BLaER1 treated with 17β-estradiol and CSF1 and Interleukin-3, amounts not matched to agents 10 nM and 100 nM (cell line): ENCODE results near the gene SPR.
A peak's percentile ranks its signal among the peaks of the same experiment; 100 is the strongest.

Source experiments
- H3K27ac ChIP-seq, 11 experiments: shearing (Covaris generic); formaldehyde crosslinking; 2 replicates each; pipeline ENCODE4 v1.8.1; 2022
- H3K27me3 ChIP-seq, 11 experiments: shearing (Covaris generic); formaldehyde crosslinking; 2 replicates each; pipeline ENCODE4 v1.8.1; 2022
- H3K36me3 ChIP-seq, 11 experiments: shearing (Covaris generic); formaldehyde crosslinking; 2 replicates each; pipeline ENCODE4 v1.8.1; 2022
- H3K4me1 ChIP-seq, 10 experiments: shearing (Covaris generic); formaldehyde crosslinking; 2 replicates each; pipeline ENCODE4 v1.8.1; 2022
- H3K4me2 ChIP-seq, 11 experiments: shearing (Covaris generic); formaldehyde crosslinking; 2 replicates each; pipeline ENCODE4 v1.8.1; 2022
- H3K4me3 ChIP-seq, 10 experiments: shearing (Covaris generic); formaldehyde crosslinking; 2 replicates each; pipeline ENCODE4 v1.8.1; 2022
- H3K9ac ChIP-seq, 11 experiments: shearing (Covaris generic); formaldehyde crosslinking; 2 replicates each; pipeline ENCODE4 v1.8.1; 2022
- H3K9me3 ChIP-seq, 11 experiments: shearing (Covaris generic); formaldehyde crosslinking; replicated peaks in 1 of 11; 2 replicates each; pipeline ENCODE4 v1.8.1; 2022
- H4K20me1 ChIP-seq, 11 experiments: shearing (Covaris generic); formaldehyde crosslinking; 2 replicates each; pipeline ENCODE4 v1.8.1; 2022
- Cebpa-rat ChIP-seq, 11 experiments: shearing (Covaris generic); IDR thresholded peaks; 2 replicates each; pipeline ENCODE4 v1.8.1; 2022

The SPR gene

GRCh38 chr2:72931280-72931910 is 44.2 kb downstream of the SPR start:
- Histone ChIP-seq H3K27me3 (peaks cover 42 to 55% (median 47%) of the 10 kb centered on the region in 11 experiments), H3K4me1 (peaks cover 5 to 54% (median 46%) of the 10 kb centered on the region in 10 experiments; a peak in 19 of 20 replicates), H3K9me3 (no peaks in the 10 kb centered on the region), H3K27ac (no peak overlapping the region), H3K4me3 (no peak overlapping the region), H3K36me3 (no peaks in the 10 kb centered on the region), H4K20me1 (peaks cover 0 to 37% (median 4%) of the 10 kb centered on the region in 11 experiments; a peak in 10 of 22 replicates), H3K9ac (no peak overlapping the region; a peak in 1 of 22 replicates), H3K4me2 (peak overlapping the region in 10 of 11 experiments; percentile 27 to 94 (median 71); a peak in 20 of 22 replicates)
- no peak for TF ChIP-seq Cebpa-rat (IDR thresholded peaks at IDR 0.05)

- no peak for TF ChIP-seq Cebpa-rat (IDR thresholded peaks at IDR 0.05)
- Histone ChIP-seq H3K36me3 (no peaks in the 10 kb centered on the region), H3K9me3 (no peaks in the 10 kb centered on the region), H3K9ac (no peak overlapping the region), H3K4me1 (peaks cover 5 to 62% (median 54%) of the 10 kb centered on the region in 10 experiments; a peak in 19 of 20 replicates), H4K20me1 (peaks cover 0 to 37% (median 3%) of the 10 kb centered on the region in 11 experiments; a peak in 8 of 22 replicates), H3K4me2 (peak overlapping the region; percentile 5 to 94 (median 69); a peak in 20 of 22 replicates), H3K27me3 (peaks cover 34 to 52% (median 40%) of the 10 kb centered on the region in 11 experiments), H3K27ac (no peak overlapping the region), H3K4me3 (no peak overlapping the region)
Measured at GRCh38 chr2:72932045-72932740, 45.0 kb downstream of the SPR start.

- H3K27ac ChIP-seq, result no peak overlapping the region
- no peak overlapping the region; a peak in 1 of 22 replicates for H3K9ac ChIP-seq
- H3K27me3 ChIP-seq, result peaks cover 28 to 52% (median 34%) of the 10 kb centered on the region in 11 experiments
- H3K36me3 ChIP-seq, result no peaks in the 10 kb centered on the region
- peak overlapping the region in 9 of 11 experiments; percentile 55 to 94 (median 73); a peak in 17 of 22 replicates for H3K4me2 ChIP-seq
- no peak overlapping the region for H3K4me3 ChIP-seq
- TF ChIP-seq Cebpa-rat (IDR thresholded peaks at IDR 0.05), result no peak
- peaks cover 5 to 68% (median 61%) of the 10 kb centered on the region in 10 experiments; a peak in 19 of 20 replicates for H3K4me1 ChIP-seq
- H4K20me1 ChIP-seq, result peaks cover 0 to 43% (median 0%) of the 10 kb centered on the region in 11 experiments; a peak in 7 of 22 replicates
- no peaks in the 10 kb centered on the region for H3K9me3 ChIP-seq
Measured at GRCh38 chr2:72932805-72933204, 45.6 kb downstream of the SPR start.

GRCh38 chr2:72933207-72933606 is 46.0 kb downstream of the SPR start:
- peak overlapping the region in 9 of 11 experiments; percentile 55 to 94 (median 73); a peak in 17 of 22 replicates for H3K4me2 ChIP-seq
- no peak for TF ChIP-seq Cebpa-rat (IDR thresholded peaks at IDR 0.05)
- H3K4me3 ChIP-seq, result no peak overlapping the region
- H3K27me3 ChIP-seq, result peaks cover 24 to 49% (median 30%) of the 10 kb centered on the region in 11 experiments
- no peaks in the 10 kb centered on the region for H3K9me3 ChIP-seq
- peaks cover 5 to 72% (median 65%) of the 10 kb centered on the region in 10 experiments; a peak in 19 of 20 replicates for H3K4me1 ChIP-seq
- H4K20me1 ChIP-seq, result peaks cover 0 to 47% (median 0%) of the 10 kb centered on the region in 11 experiments; a peak in 7 of 22 replicates
- no peaks in the 10 kb centered on the region for H3K36me3 ChIP-seq
- no peak overlapping the region; a peak in 1 of 22 replicates for H3K9ac ChIP-seq
- H3K27ac ChIP-seq, result no peak overlapping the region

- no peak overlapping the region for H3K9ac ChIP-seq
- H4K20me1 ChIP-seq, result peaks cover 0 to 47% (median 0%) of the 10 kb centered on the region in 11 experiments; a peak in 7 of 22 replicates
- H3K36me3 ChIP-seq, result no peaks in the 10 kb centered on the region
- peaks cover 5 to 77% (median 69%) of the 10 kb centered on the region in 10 experiments; a peak in 19 of 20 replicates for H3K4me1 ChIP-seq
- no peaks in the 10 kb centered on the region for H3K9me3 ChIP-seq
- no peak overlapping the region for H3K27ac ChIP-seq
- no peak for TF ChIP-seq Cebpa-rat (IDR thresholded peaks at IDR 0.05)
- H3K4me2 ChIP-seq, result peak overlapping the region in 9 of 11 experiments; percentile 55 to 94 (median 73); a peak in 16 of 22 replicates
- peaks cover 19 to 45% (median 25%) of the 10 kb centered on the region in 11 experiments for H3K27me3 ChIP-seq
- H3K4me3 ChIP-seq, result no peak overlapping the region
Measured at GRCh38 chr2:72933646-72934151, 46.5 kb downstream of the SPR start.

- Histone ChIP-seq H3K27ac (no peak overlapping the region), H3K27me3 (peaks cover 7 to 35% (median 12%) of the 10 kb centered on the region in 11 experiments; a peak in 20 of 22 replicates), H3K4me2 (peak overlapping the region in 8 of 11 experiments; percentile 85 to 97 (median 89); a peak in 16 of 22 replicates), H4K20me1 (peaks cover 0 to 54% (median 0%) of the 10 kb centered on the region in 11 experiments; a peak in 7 of 22 replicates), H3K9me3 (no peaks in the 10 kb centered on the region), H3K4me1 (peaks cover 5 to 90% (median 82%) of the 10 kb centered on the region in 10 experiments; a peak in 19 of 20 replicates), H3K36me3 (no peaks in the 10 kb centered on the region), H3K9ac (no peak overlapping the region), H3K4me3 (no peak overlapping the region)
- TF ChIP-seq Cebpa-rat (IDR thresholded peaks at IDR 0.05), result no peak
Measured at GRCh38 chr2:72934683-72935610, 47.7 kb downstream of the SPR start.

GRCh38 chr2:72935611-72935957 is 48.4 kb downstream of the SPR start:
- no peak for TF ChIP-seq Cebpa-rat (IDR thresholded peaks at IDR 0.05)
- Histone ChIP-seq H3K36me3 (no peaks in the 10 kb centered on the region), H3K9me3 (no peaks in the 10 kb centered on the region), H3K4me3 (no peak overlapping the region), H3K4me2 (peak overlapping the region in 9 of 11 experiments; percentile 29 to 97 (median 89); a peak in 17 of 22 replicates), H3K9ac (no peak overlapping the region), H4K20me1 (peaks cover 0 to 57% (median 0%) of the 10 kb centered on the region in 11 experiments; a peak in 8 of 22 replicates), H3K27me3 (peaks cover 3 to 30% (median 6%) of the 10 kb centered on the region in 11 experiments; a peak in 17 of 22 replicates), H3K27ac (no peak overlapping the region), H3K4me1 (peaks cover 5 to 96% (median 88%) of the 10 kb centered on the region in 10 experiments; a peak in 19 of 20 replicates)
